Measurements from ENCODE around the gene MPP2.

The MPP2 gene

DNA sequence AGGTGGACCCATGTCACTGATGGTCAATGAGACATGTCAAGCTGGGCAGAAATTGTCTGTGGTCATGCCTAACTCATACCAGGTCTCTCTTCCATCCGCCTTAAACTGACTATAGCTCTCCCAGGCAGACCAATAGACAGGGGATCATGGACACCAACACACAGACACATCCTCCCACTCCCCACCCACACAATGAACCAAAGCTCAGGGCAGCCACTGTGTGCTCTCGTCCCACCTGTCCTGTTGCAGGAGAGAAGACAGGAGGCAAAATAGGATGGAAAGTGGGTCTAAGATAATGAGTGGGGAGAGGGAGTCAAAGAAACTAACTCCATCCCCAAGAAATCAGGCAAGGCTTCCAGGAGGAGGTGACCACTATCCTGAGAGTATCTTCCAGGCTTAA is 43.2 kb upstream of the MPP2 start:
- H3K9me2 ChIP-seq (replicated peaks; ENCODE audit: control insufficient read depth, low read length) = no peaks in the 10 kb centered on the region
- H3K4me3 ChIP-seq (ENCODE audit: low read length) = no peak overlapping the region
- peaks cover 4% of the 10 kb centered on the region; the same call in 1 of the 2 replicates for H3K27me3 ChIP-seq (ENCODE audit: control insufficient read depth, low read length)
- H3K79me2 ChIP-seq (ENCODE audit: control insufficient read depth, low read length) = no peaks in the 10 kb centered on the region
- no peaks in the 10 kb centered on the region for H3K36me3 ChIP-seq (ENCODE audit: control insufficient read depth, low read length)
- H3F3A ChIP-seq (ENCODE audit: control insufficient read depth, insufficient read depth) = no peaks in the 10 kb centered on the region
- no peaks in the 10 kb centered on the region for H3K4me1 ChIP-seq (ENCODE audit: control insufficient read depth, low read length)
- H3K9me3 ChIP-seq (ENCODE audit: control insufficient read depth, insufficient read depth, low read length) = no peaks in the 10 kb centered on the region
- no peak overlapping the region for H3K4me2 ChIP-seq (ENCODE audit: low read length)
- TF ChIP-seq EZH2phosphoT487 (IDR thresholded peaks at IDR 0.05; ENCODE audit: borderline replicate concordance, low read length) (no peak), CTCF (IDR thresholded peaks at IDR 0.05; ENCODE audit: low read depth, low read length, poor library complexity, severe bottlenecking) (no peak)
- no peaks in the 10 kb centered on the region for H4K20me1 ChIP-seq (ENCODE audit: control insufficient read depth, insufficient read depth, low read depth, low read length)
- H3K27ac ChIP-seq (ENCODE audit: low read depth, low read length) = no peak overlapping the region

DNA sequence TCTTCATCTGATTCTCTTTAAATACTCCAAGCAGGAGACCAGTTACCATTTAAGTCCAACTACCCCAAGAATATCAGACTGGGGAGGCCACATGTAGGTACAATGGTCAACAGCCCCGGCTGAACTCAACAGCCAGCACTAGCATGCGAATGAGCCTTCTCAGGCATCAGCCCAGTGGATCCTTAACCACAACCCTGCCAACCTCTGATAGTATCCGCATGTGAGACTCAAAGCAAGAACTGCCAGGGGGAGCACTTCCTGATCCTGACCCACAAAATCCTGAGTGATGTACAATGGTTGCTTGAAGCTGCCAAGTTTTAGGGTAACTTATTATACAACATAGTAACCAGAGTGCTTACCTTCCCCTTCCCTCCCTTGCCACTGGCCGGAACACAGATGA is 42.4 kb upstream of the MPP2 start:
- Histone ChIP-seq H3K4me1 (ENCODE audit: control insufficient read depth, low read length) (no peaks in the 10 kb centered on the region), H3F3A (ENCODE audit: control insufficient read depth, insufficient read depth) (no peaks in the 10 kb centered on the region), H4K20me1 (ENCODE audit: control insufficient read depth, insufficient read depth, low read depth, low read length) (no peaks in the 10 kb centered on the region), H3K4me2 (ENCODE audit: low read length) (no peak overlapping the region), H3K79me2 (ENCODE audit: control insufficient read depth, low read length) (no peaks in the 10 kb centered on the region), H3K9me3 (ENCODE audit: control insufficient read depth, insufficient read depth, low read length) (no peaks in the 10 kb centered on the region), H3K9me2 (replicated peaks; ENCODE audit: control insufficient read depth, low read length) (no peaks in the 10 kb centered on the region), H3K4me3 (ENCODE audit: low read length) (no peak overlapping the region), H3K36me3 (ENCODE audit: control insufficient read depth, low read length) (no peaks in the 10 kb centered on the region), H3K27me3 (ENCODE audit: control insufficient read depth, low read length) (peaks cover 4% of the 10 kb centered on the region; the same call in 1 of the 2 replicates), H3K27ac (ENCODE audit: low read depth, low read length) (no peak overlapping the region)
- TF ChIP-seq CTCF (IDR thresholded peaks at IDR 0.05; ENCODE audit: low read depth, low read length, poor library complexity, severe bottlenecking) (no peak), EZH2phosphoT487 (IDR thresholded peaks at IDR 0.05; ENCODE audit: borderline replicate concordance, low read length) (no peak)

- Histone ChIP-seq H3K36me3 (ENCODE audit: control insufficient read depth, low read length) (no peaks in the 10 kb centered on the region), H3K9me2 (replicated peaks; ENCODE audit: control insufficient read depth, low read length) (no peaks in the 10 kb centered on the region), H3F3A (ENCODE audit: control insufficient read depth, insufficient read depth) (no peaks in the 10 kb centered on the region)
Observed at GRCh38 chr17:43946781-43947180, 39.4 kb upstream of the MPP2 start.

More at GRCh38 chr17:43946781-43947180, 39.4 kb upstream of the MPP2 start:
- Histone ChIP-seq H3K79me2 (ENCODE audit: control insufficient read depth, low read length) (no peaks in the 10 kb centered on the region), H3K9me3 (ENCODE audit: control insufficient read depth, insufficient read depth, low read length) (no peaks in the 10 kb centered on the region), H3K27me3 (ENCODE audit: control insufficient read depth, low read length) (peaks cover 4% of the 10 kb centered on the region; the same call in 1 of the 2 replicates), H3K27ac (ENCODE audit: low read depth, low read length) (no peak overlapping the region), H3K4me3 (ENCODE audit: low read length) (no peak overlapping the region), H3K4me1 (ENCODE audit: control insufficient read depth, low read length) (no peaks in the 10 kb centered on the region), H4K20me1 (ENCODE audit: control insufficient read depth, insufficient read depth, low read depth, low read length) (no peaks in the 10 kb centered on the region), H3K4me2 (ENCODE audit: low read length) (no peak overlapping the region)
- TF ChIP-seq EZH2phosphoT487 (IDR thresholded peaks at IDR 0.05; ENCODE audit: borderline replicate concordance, low read length) (no peak), CTCF (IDR thresholded peaks at IDR 0.05; ENCODE audit: low read depth, low read length, poor library complexity, severe bottlenecking) (no peak)
